GM10847 (cell line): ENCODE measurements around the gene MPP4.

Source experiments
- POLR2A ChIP-seq: IDR thresholded peaks from 2 replicates; pipeline ENCODE4 v1.6.1; 2011; ENCODE audit not compliant: insufficient read length; ENCODE audit errors: extremely low read depth

MPP4 gene

DNA sequence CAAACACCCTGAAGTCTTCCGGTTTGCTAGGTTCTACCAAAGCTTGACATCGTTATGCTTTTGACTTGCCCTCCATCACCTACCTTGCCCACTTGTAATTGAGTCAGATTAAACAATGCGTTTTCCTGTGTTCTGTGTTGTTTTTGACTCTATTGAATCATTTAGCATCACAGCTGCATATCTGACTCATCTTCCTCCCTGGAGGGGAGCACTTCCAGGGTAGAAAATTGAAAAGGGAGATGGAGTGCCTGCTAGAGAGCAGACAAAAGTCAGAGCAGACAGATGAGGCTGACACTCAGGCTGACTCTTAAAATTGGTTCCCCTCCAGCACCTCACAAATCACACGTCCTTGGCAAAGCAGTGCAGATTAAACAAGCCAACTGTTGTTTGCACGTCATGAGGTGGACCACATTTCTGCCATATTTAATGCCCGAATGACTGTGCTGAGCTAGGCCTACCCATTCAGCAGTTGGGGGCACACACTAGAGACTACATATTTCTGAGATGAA lies 2.2 kb downstream of the MPP4 start:
- TF ChIP-seq POLR2A = no peak

DNA sequence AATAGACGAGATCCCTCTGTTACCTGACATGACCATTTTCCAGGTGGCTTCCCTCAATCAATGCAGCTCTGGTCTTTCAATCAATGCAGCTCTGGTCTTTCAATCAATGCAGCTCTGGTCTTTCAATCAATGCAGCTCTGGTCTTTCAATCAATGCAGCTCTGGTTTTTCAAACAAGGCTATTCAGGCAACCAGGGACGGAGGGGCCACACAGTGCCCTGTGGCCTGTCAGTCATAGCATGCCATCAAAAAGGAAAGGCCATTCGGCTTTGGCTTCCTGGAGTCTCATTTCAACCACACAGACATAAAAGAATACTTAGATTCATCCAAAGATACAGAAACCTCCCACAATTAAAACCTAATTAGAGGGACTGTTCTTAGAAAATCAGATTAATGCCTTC lies 13.3 kb downstream of the MPP4 start:
- no peak for TF ChIP-seq POLR2A

DNA sequence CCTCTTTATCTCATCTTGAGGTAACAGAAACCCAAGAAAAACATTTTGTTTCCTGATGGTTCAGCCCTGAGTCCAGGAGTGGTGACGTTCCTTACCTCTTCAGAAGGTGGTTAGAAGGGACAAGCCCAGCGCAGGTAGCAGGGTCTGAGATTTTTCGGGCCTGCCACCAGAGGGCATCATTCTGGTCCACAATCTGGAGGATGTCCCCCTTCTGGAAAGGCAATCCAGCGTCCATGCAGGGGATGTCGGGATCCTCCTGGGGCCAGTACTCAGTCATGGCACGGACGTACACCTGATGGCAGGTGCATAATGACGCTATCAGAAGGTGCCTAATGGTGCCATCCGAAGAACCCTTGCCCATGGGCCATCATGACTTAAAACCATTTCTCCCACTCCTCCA lies 17.7 kb downstream of the MPP4 start:
- no peak for TF ChIP-seq POLR2A

DNA sequence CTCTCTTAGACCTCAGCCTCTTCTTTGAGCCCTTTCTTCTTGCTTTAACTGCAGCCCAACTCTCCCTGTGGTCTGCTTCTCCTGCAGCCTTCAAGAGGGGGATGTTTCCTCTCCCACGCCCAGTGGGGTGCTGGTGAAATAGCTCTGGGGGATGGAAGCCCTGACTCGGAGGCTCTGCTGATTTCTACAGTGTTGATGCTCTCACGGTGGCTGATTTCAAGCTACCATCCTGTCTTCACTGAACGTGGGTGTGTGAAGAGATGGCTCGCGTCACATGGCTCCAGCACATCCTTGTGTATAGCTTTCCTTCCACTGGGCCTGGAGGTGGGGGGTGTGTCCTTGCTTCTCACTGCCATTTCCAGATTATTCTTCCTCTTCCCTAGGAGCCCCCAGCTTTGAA lies 20.0 kb downstream of the MPP4 start:
- TF ChIP-seq POLR2A = no peak

DNA sequence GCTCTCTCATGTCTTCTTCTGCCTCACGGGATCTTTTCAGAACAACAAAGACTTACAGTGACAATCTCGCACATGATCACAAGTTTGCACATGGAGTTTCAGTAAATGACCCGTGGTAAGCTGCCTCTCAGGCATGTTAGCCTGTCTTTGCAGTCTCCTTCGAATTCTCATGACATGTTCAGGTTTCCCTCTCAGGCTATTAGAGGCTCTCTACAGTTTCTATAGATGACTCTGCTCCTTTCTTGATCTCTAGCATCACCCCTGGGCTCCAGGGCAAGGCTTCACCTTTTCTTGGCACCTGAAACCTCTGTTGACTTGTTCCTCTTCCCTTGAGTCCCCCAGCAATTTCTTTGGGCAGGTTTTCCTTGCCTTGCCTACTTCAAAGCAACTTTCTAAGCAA lies 23.0 kb downstream of the MPP4 start:
- no peak for TF ChIP-seq POLR2A

DNA sequence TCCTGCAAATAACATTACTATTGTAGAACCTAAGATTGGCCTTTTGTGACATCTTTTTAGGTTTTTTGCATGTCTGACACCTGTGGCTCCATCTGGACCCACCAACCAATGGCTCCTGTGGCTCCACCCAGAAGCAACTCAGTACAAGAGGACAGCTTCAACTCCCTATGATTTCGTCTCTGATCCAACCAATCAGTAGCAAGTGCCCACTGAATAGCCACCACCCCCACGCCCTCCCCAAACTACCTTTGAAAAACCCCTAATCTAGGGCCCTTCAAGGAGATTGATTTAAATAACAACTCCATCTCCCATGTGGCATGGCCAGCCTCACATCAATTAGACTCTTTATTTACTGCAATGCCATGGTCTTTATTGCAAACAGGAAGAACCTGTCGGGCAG lies 23.6 kb downstream of the MPP4 start:
- no peak for TF ChIP-seq POLR2A

DNA sequence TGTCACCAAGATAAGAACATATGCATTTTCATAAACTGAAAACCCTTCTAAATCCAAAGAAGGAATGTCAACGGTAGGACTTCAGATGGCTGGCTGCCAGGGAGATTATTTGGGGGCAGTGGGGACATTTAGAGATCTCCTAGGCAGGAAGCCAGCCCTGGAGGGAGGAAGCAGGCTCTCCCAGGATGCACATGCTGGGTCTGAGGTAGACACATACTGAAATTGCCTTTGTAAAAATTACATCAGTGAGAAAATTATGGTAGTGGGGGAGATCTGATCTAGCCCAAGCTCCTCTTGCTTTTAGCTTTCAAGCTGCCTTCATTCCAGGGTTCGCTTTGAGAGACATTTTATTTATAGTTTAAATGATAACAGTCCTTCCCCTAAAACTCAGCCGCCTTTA lies 24.1 kb downstream of the MPP4 start:
- no peak for TF ChIP-seq POLR2A

DNA sequence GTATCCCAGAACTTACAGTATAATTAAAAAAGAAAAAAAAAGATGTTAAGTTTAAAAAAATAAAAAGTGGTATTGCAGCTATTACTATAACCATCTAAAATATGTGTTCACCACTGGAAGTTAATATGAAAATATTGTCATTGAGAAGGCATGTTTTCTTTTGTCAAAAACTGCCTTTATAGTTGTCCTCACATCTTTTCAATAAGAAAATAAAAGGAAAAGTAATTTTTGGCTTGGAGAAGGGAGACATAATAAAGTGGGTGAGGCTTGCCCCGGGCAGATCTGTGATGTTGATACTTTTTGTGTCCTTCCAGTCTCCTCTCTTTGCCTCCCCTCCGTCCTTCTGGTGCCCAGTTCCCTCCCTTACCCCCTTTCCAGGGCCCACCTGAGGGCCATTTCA lies 24.9 kb downstream of the MPP4 start:
- no peak for TF ChIP-seq POLR2A

DNA sequence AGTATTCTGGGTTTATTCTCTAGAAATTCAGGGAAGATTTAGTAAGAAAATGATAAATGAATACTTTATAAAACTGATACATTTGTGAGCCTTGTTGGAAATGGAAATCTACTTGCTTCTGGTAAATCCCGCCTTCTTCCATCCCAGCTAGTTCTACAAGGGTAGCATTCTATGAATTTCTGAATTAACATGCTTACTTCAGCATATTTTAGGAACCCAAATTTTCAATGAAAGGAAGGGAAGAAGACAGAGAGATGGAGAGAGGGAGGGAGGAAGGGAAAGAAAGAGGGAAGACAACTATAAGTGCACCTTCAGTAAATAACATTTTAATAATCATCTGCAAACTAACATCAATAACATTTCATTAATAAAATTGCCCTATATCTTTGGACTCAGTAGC lies 28.6 kb downstream of the MPP4 start:
- no peak for TF ChIP-seq POLR2A

DNA sequence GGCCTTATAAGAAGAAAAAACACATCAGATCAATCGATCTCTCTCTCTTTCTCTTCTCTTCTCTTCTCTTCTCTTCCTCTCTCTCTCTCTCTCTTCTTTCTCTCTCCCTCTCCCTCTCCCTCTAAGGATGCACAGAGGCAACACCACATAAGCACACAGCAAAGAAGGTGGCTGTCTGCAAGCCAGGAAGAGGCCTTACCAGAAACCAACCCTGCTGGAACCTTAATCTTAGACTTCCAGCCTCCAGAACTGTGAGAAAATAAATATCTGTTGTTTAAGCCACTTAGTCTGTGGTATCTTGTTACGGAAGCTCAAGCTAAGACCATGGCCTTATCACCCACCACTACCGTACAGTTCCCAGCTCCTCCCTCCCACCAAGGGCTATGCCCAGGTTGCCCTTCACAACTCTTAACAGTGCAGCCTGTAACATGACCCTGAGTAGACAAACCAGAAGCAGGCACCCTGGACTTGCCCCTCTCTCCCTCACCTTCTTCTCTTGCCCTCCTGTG lies 30.0 kb downstream of the MPP4 start:
- no peak for TF ChIP-seq POLR2A

DNA sequence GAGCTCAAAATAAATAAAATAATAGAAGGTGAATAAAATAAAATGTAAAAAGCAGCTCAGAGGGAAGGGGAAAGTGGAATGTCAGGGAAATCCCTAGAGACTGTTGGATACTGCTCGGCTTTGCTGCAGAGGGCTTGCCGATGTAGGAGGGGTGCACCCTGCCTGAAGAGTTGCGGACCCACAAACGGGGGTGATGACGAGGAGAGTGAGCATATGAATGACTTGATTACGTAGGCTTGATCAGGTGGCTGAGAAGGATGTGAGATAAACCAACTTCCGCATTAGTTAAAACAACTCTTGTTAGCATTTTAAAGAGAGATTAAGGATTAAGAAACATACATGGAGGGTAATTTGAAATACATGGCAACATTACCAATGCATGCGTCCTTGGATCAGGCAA lies 34.1 kb downstream of the MPP4 start:
- TF ChIP-seq POLR2A = no peak

DNA sequence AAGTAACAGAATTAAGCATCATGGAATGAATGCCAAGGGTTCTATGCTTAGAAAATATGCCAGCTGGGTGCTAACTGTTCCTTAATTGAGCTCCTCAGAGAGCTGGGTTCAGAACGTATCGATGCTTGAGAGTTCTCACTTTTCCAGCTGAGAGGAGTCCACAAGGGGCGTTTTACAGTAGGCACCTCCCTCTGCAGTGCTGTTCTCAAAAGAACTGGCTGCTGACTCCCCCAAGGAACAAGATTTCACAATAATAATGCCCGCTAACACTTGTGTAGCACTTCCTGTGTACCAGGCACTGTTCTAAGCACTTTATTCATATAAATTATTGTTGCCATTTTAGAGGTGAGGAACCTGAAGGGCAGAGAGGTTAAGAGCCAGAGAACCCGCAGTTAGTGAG lies 37.1 kb downstream of the MPP4 start:
- no peak for TF ChIP-seq POLR2A

DNA sequence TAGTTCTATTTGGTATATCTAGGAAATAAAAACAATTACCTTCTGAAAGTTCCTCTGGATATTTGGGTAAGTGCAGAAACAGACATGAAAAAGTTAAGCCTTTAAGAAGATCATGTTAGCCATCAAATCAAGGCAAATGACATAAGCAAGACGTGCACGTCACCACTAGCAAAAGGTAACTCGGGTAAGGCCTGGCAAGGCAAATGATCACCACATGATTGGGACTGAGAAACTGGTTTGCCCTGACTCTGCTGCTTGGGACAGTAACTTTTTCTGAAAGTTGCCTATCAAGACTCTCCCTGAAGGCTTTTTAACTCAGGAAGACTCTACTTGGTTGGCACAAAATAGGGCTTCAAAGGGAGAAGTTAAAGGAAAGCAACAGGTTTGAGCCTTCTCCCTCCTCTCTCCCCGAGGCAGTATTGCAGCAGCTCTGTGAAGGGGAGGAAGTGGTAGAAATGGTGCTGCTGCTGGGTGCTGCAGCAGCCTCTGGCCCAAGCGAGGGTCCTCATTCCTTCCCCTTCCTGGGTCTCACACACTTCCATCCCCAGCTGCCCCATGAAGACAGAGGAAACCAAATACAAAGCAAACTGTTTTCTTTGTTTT lies 38.0 kb downstream of the MPP4 start:
- no peak for TF ChIP-seq POLR2A

DNA sequence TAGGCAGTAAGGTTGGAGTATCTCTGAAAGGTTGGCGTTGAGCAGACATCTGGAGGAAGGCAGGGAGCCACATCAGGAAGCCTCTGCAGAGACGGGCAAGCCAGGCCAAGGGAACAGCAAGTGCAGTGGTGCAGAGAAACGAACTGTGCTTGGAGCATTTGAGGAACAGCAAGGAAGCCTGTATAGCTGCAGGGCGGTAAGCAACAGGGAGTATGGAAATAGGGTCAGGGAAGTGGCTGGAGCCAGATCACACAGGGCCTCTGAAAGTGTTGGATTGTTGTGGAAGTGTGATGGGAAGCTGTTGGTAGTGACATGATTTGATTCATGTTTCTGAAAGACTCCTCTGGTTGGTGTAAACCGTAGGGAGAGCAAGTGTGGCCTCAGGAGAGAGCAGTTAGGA lies 41.7 kb downstream of the MPP4 start:
- TF ChIP-seq POLR2A = no peak

DNA sequence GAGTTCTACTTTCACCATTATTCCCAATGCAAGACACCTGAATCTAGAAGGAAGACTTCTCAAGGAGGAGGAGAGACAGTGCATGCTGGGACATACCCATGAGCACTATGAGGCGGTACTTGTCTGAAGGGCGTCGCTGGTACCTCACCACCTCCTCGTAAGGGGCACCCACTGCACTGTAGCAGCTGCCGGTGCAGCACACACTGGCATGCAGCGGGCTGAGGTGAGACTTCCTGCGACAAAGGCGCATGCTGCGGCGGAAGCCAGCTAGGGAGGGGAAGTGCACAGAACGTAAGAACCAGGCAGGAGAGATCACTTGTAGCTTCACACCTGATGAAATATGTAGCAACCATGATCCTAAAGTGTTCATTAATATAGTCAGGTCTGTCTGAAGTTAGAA lies 42.3 kb downstream of the MPP4 start:
- TF ChIP-seq POLR2A = no peak

DNA sequence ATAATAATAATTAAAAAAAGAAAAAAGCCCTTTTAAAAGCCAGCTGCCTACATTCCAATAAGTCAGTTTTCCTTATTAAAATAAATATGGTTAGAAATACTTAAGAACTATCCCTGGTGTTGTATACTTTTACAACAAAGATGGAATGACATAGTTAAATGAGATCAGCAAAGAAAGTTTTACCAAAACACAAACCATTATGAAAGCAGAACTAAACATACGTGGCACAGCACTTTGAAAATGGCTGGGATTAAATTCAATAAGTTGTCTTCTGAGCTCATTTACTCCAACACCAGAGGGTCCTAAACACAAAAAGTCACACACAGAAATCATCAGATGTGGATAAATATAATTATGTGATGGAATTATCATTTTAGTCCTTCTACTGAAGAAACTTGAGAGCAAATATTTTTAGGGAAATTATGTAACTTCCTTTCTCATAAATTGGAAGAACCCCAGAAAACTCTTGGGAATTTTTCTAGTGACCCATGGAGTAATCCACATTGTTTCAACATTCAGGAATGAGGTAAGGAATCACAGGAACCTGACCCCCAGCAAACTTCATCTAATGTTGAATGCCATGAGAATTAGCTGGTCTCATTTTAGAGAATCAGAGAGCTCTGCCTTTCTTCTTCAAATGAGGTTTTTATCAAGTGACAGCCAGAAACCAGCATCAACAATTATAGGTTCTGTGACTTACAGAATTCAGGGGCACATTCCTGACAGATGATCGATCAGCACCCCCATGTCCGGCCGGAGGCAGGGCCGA lies 43.6 kb downstream of the MPP4 start:
- TF ChIP-seq POLR2A = no peak

DNA sequence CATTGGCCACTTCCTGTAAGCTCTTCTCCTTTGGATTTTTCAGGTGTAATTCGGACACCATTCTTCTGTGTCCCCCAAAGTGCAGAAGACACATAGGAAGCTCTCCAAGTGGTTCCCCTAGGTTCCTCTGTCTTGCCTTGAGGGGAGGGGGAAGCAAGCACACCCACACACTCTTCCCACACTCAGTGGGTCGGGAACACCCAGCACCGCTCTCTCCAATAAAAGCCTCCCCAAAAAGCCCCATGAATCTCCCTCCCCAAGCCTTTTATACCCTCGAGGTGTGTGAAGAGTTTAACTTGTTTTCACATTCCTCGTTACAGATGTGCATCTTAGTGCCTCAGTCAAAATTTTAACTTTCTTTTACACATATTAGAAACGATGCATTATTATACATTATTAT lies 45.2 kb downstream of the MPP4 start:
- TF ChIP-seq POLR2A = no peak
